HG03521 (cell line): ENCODE measurements around the gene NOX3.
"Not testable (repeated sequence)": the region's sequence is repeated elsewhere in the genome, so short reads cannot be mapped to it uniquely, and the experiment has no call there.

Source experiments
- ATAC-seq: cut with Tn5 transposase; IDR thresholded peaks from one replicate; pipeline ENCODE4 v1.9.1; 2021; ENCODE audit warnings: mild to moderate bottlenecking, moderate library complexity; ENCODE audit not compliant: unreplicated experiment

Gene NOX3

GRCh38 chr6:155455766-155456165, at the start of gene NOX3:
NOX3 (minus strand) TSS chr6:155455839; CDS start chr6:155455800, 39 bp downstream.
- ATAC-seq = no peak

- no peak for ATAC-seq
Measured at GRCh38 chr6:155504848-155505607, 49.4 kb upstream of the NOX3 start.

GRCh38 chr6:155502393-155502792, 46.8 kb upstream of the NOX3 start:
- no peak for ATAC-seq

GRCh38 chr6:155499574-155499973, 43.9 kb upstream of the NOX3 start:
- no peak for ATAC-seq

- no peak for ATAC-seq
Measured at GRCh38 chr6:155498370-155498769, 42.7 kb upstream of the NOX3 start.

- ATAC-seq = no peak
Measured at GRCh38 chr6:155497273-155497672, 41.6 kb upstream of the NOX3 start.

GRCh38 chr6:155495011-155495768, 39.6 kb upstream of the NOX3 start:
- no peak for ATAC-seq

- peak; percentile 83 for ATAC-seq
Measured at GRCh38 chr6:155493694-155494143, 38.1 kb upstream of the NOX3 start.

- ATAC-seq = no peak
Measured at GRCh38 chr6:155493026-155493693, 37.5 kb upstream of the NOX3 start.

- no peak for ATAC-seq
Measured at GRCh38 chr6:155492061-155492735, 36.6 kb upstream of the NOX3 start.

GRCh38 chr6:155491421-155491820, 35.8 kb upstream of the NOX3 start:
- ATAC-seq = no peak

- ATAC-seq = not testable (repeated sequence)
Measured at GRCh38 chr6:155488197-155488596, 32.6 kb upstream of the NOX3 start.

- ATAC-seq = no peak
Measured at GRCh38 chr6:155487371-155488130, 31.9 kb upstream of the NOX3 start.

GRCh38 chr6:155486721-155487294, 31.2 kb upstream of the NOX3 start:
- no peak for ATAC-seq

- no peak for ATAC-seq
Measured at GRCh38 chr6:155485756-155486155, 30.1 kb upstream of the NOX3 start.

- no peak for ATAC-seq
Measured at GRCh38 chr6:155483858-155484257, 28.2 kb upstream of the NOX3 start.

GRCh38 chr6:155481215-155481614, 25.6 kb upstream of the NOX3 start:
- ATAC-seq = no peak

GRCh38 chr6:155473741-155474140, 18.1 kb upstream of the NOX3 start:
- no peak for ATAC-seq

- ATAC-seq = no peak
Measured at GRCh38 chr6:155472886-155473285, 17.2 kb upstream of the NOX3 start.
